Ishikawa (cell line): Measurements from ENCODE around the gene VPS26A.

Experiments used
- EP300 ChIP-seq: IDR thresholded peaks from 2 replicates; pipeline ENCODE4 v1.6.1; 2012; ENCODE audit warnings: borderline replicate concordance
- RAD21 ChIP-seq: IDR thresholded peaks from 2 replicates; pipeline ENCODE4 v1.6.1; 2012; ENCODE audit warnings: low read depth
- REST ChIP-seq: IDR thresholded peaks from 2 replicates; pipeline ENCODE4 v1.6.1; 2012; ENCODE audit warnings: low read depth, mild to moderate bottlenecking
- TAF1 ChIP-seq: IDR thresholded peaks from 2 replicates; pipeline ENCODE4 v1.6.1; 2012; ENCODE audit warnings: low read depth, mild to moderate bottlenecking
- TCF12 ChIP-seq: IDR thresholded peaks from 2 replicates; pipeline ENCODE4 v1.6.1; 2012; ENCODE audit warnings: low read depth

GRCh38 chr10:69186524-69186923 is 62.5 kb downstream of the VPS26A start:
- TF ChIP-seq TAF1 (no peak), RAD21 (no peak), EP300 (no peak), REST (no peak), TCF12 (no peak)
